ENCODE results near the gene DHRS9.

The DHRS9 gene

GRCh38 chr2:169073963-169074751 lies 4.8 kb downstream of the DHRS9 start:
- no peak for TF ChIP-seq CTCF (IDR thresholded peaks at IDR 0.05; ENCODE audit: low read depth, low read length)
- no peak overlapping the region for H3K4me3 ChIP-seq (ENCODE audit: low read depth, low read length)

DNA sequence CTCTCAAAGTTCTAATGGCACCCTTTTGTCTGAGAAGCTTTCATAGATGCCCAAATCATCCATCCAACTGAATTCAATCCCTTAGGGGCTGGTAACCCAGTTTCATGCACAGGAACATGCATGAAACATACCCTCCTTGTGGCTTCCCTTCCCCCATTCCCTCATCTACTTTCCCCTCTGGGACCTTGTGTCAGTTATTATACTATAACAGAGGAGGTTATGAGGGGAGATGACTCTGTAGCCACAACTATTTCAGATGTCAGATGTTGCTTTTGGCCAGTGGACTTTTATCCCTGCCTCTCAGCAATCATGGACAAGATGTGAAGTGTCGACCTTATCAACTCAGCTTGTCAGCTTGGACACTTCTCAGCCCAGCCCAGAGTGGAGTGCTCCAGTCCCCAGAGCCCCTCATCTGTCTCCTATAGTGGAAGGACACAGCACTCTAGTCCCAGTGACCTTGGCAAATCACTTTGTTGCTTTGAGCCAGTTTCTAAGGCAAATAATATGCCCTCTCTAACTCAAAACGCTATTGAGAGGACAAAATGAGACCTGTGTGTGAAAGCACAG lies 8.4 kb downstream of the DHRS9 start:
- H3K4me3 ChIP-seq (ENCODE audit: low read depth, low read length), result no peak overlapping the region
- TF ChIP-seq CTCF (IDR thresholded peaks at IDR 0.05; ENCODE audit: low read depth, low read length), result no peak

- H3K4me3 ChIP-seq (ENCODE audit: low read depth, low read length), result no peak overlapping the region
- TF ChIP-seq CTCF (IDR thresholded peaks at IDR 0.05; ENCODE audit: low read depth, low read length), result no peak
Observed at GRCh38 chr2:169080250-169081069, 11.1 kb downstream of the DHRS9 start.

GRCh38 chr2:169081551-169081950 lies 12.2 kb downstream of the DHRS9 start:
- no peak for TF ChIP-seq CTCF (IDR thresholded peaks at IDR 0.05; ENCODE audit: low read depth, low read length)
- H3K4me3 ChIP-seq (ENCODE audit: low read depth, low read length), result no peak overlapping the region

DNA sequence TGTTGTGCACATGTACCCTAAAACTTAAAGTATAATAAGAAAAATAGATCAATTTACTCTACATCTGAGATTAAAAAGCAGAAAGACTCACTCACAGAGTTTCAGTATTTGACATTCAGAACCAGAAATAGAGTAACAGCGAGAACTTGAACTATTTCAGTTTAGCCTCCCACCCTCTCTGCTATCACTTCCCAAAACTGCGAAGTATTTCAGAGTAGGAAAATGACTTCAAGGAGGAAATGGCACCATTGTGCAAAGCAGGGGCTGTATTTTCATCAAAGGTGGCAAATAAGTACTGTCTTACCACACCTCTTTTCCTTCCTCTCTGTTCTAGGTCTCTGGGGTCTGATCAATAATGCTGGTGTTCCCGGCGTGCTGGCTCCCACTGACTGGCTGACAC lies 13.6 kb downstream of the DHRS9 start:
- TF ChIP-seq CTCF (IDR thresholded peaks at IDR 0.05; ENCODE audit: low read depth, low read length), result no peak
- no peak overlapping the region for H3K4me3 ChIP-seq (ENCODE audit: low read depth, low read length)

- TF ChIP-seq CTCF (IDR thresholded peaks at IDR 0.05; ENCODE audit: low read depth, low read length), result no peak
- no peak overlapping the region for H3K4me3 ChIP-seq (ENCODE audit: low read depth, low read length)
Observed at GRCh38 chr2:169086893-169087467, 17.6 kb downstream of the DHRS9 start.

All from WI38 (cell line).